ENCODE results near the gene ISLR. TPM values are rescaled to one million over a fixed set of nuclear protein-coding genes. Genes with fewer than 3 reads are reported as not detected.

ISLR gene
- total and polyA plus RNA-seq, 2 of the 8 experiments (the other 6 are each of a cell fraction or from before 2014, with no cell fraction given) = 0.29 to 0.35 TPM

DNA sequence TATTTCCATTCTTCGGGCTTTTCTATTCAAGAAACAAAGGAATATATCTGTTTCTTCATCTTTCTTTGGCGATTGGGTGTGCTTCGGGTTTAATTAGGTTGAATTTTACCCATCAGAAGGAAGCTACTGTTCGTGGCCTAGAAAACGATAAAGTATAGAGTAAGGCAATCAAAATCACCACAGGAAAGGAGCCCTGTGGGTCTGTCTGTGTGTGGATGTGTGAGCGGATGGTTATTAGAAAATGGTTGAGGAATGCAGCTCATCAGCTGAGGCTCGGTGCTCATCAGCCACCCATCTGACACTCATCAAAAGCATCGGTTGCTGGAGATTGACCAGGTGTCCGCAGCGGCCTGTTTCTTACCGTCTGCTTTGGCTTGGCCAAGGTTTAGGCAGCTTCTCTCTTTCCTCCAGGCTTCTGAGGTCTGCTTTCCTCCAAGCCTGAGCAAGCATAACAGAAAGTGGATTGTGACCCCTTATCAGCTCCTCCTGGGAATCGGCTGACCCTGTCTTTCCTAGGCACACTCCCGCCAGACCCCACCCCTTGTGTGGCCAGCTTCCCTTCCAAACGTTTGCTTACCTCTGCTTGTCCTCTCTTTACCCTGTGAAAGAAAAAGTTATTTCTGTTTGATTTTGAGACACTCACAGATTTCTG lies 17.6 kb upstream of the ISLR start:
- H2BK15ac ChIP-seq (ENCODE audit: low read length) = no peak overlapping the region
- no peaks in the 10 kb centered on the region for H4K20me1 ChIP-seq (replicated peaks in 1 of 2; ENCODE audit: control insufficient read depth in 1 of 2, insufficient read depth in 2 of 2, low read length in 2 of 2)
- no peaks in the 10 kb centered on the region for H3K23me2 ChIP-seq (ENCODE audit: low read depth, low read length)
- peak overlapping the region; percentile 71; the same call in 1 of the 2 replicates for H4K8ac ChIP-seq (ENCODE audit: extremely low read depth, insufficient read depth, low read length)
- 88% methylated on average over 14 of the region's 14 CpGs; no CpG with 5 or more reads in 1 of the 2 experiments for WGBS, 2 experiments (ENCODE audit: extremely low coverage in 1 of 2, insufficient coverage in 1 of 2, insufficient read length in 1 of 2, insufficient replicate concordance in 2 of 2, low coverage in 1 of 2, low lambda C conversion rate in 2 of 2, missing lambda C conversion rate in 1 of 2)
- DNase-seq (ENCODE audit: low read depth in 1 of 2, low spot score in 2 of 2) (no peak), FAIRE-seq (no peak)
- H2BK12ac ChIP-seq (ENCODE audit: low read depth, low read length) = no peak overlapping the region
- H3K56ac ChIP-seq (replicated peaks; ENCODE audit: insufficient read length, low read depth, low read length) = no peak overlapping the region
- H3K23ac ChIP-seq (ENCODE audit: insufficient read length) = no peak overlapping the region
- no peaks in the 10 kb centered on the region for H3K79me2 ChIP-seq (ENCODE audit: control insufficient read depth in 1 of 2, insufficient read depth in 2 of 2, low read length in 2 of 2)
- H4K5ac ChIP-seq (ENCODE audit: insufficient read length, low read depth, low read length) = no peak overlapping the region
- no peak overlapping the region for H2BK120ac ChIP-seq (replicated peaks; ENCODE audit: low read depth, low read length)
- H3K4me2 ChIP-seq (ENCODE audit: insufficient read depth in 1 of 2, low read depth in 2 of 2, low read length in 2 of 2) = no peak overlapping the region
- H3K79me1 ChIP-seq (ENCODE audit: low read depth, low read length) = no peaks in the 10 kb centered on the region
- no peak overlapping the region for H3K18ac ChIP-seq (ENCODE audit: extremely low read depth, low read length)
- H3K4me3 ChIP-seq (ENCODE audit: extremely low read depth in 1 of 4, insufficient read depth in 2 of 4, low read depth in 3 of 4, low read length in 4 of 4) = no peak overlapping the region
- H3K9ac ChIP-seq (replicated peaks in 1 of 4; ENCODE audit: extremely low read depth in 1 of 4, low read depth in 3 of 4, low read length in 3 of 4) = no peak overlapping the region
- no peak overlapping the region for H3K27ac ChIP-seq (ENCODE audit: low read depth, low read length)
- no peaks in the 10 kb centered on the region for H3K9me3 ChIP-seq (ENCODE audit: insufficient read depth in 2 of 2, low read depth in 1 of 2, low read length in 1 of 2)
- ChIA-PET CTCF (ENCODE audit: partially characterized antibody) (interaction anchor here (0.6 to 4.5 kb wide), 13 partner anchors 9 to 1673 kb away, joined by 3 to 24 read pairs (median 4); no protein-coding TSS in a partner anchor), POLR2A (ENCODE audit: partially characterized antibody) (interaction anchor here (1.0 to 1.7 kb wide), 3 partner anchors 13 to 39 kb away, joined by 3 to 4 read pairs (median 3); no protein-coding TSS in a partner anchor)
- H4K91ac ChIP-seq (replicated peaks; ENCODE audit: insufficient read length, low read length) = no peak overlapping the region
- H3K36me3 ChIP-seq (ENCODE audit: control insufficient read depth in 2 of 4, insufficient read depth in 4 of 4, low read length in 3 of 4) = no peaks in the 10 kb centered on the region
- H2BK20ac ChIP-seq (ENCODE audit: low read length) = no peak overlapping the region
- H2BK5ac ChIP-seq (ENCODE audit: low read depth, low read length) = no peak overlapping the region
- no peak overlapping the region for H2AFZ ChIP-seq (ENCODE audit: low read length)
- TF ChIP-seq EZH2 (IDR thresholded peaks at IDR 0.05; ENCODE audit: low read depth, low read length, severe bottlenecking) = no peak
- TF ChIP-seq CEBPB (IDR thresholded peaks at IDR 0.05; ENCODE audit: low read depth, low read length) = no peak
- no peak for TF ChIP-seq EP300 (IDR thresholded peaks at IDR 0.05; ENCODE audit: borderline replicate concordance in 1 of 2, low read depth in 2 of 2, low read length in 2 of 2)
- no peak for TF ChIP-seq BRCA1 (IDR thresholded peaks at IDR 0.05; ENCODE audit: low read depth, low read length)
- TF ChIP-seq SP1 (IDR thresholded peaks at IDR 0.05; ENCODE audit: low read depth, low read length) = no peak
- TF ChIP-seq TAF7 (optimal IDR thresholded peaks at IDR 0.05; ENCODE audit: borderline replicate concordance, low read depth, low read length) = no peak
- TF ChIP-seq, protein P1, sequence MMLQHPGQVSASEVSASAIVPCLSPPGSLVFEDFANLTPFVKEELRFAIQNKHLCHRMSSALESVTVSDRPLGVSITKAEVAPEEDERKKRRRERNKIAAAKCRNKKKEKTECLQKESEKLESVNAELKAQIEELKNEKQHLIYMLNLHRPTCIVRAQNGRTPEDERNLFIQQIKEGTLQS (IDR thresholded peaks at IDR 0.05; ENCODE audit: insufficient read depth, low read depth, low read length) = no peak
- TF ChIP-seq SIN3A (conservative IDR thresholded peaks at IDR 0.05 in 1 of 2, IDR thresholded peaks at IDR 0.05 in 1 of 2; ENCODE audit: low read depth in 1 of 2, low read length in 2 of 2) = no peak
- TF ChIP-seq TAF1 (IDR thresholded peaks at IDR 0.05; ENCODE audit: low read depth, low read length) = no peak
- TF ChIP-seq SUZ12 (IDR thresholded peaks at IDR 0.05; ENCODE audit: low read length) = no peak
- H3K27me3 ChIP-seq (replicated peaks in 1 of 4; ENCODE audit: control insufficient read depth in 3 of 4, extremely low read depth in 1 of 4, insufficient read depth in 3 of 4, low read length in 3 of 4) = no peaks in the 10 kb centered on the region; a peak in 1 of 7 replicates
- H2AK5ac ChIP-seq (ENCODE audit: low read depth, low read length) = no peak overlapping the region
- H3K14ac ChIP-seq (ENCODE audit: insufficient read length) = no peak overlapping the region
- H3K4me1 ChIP-seq (replicated peaks in 1 of 4; ENCODE audit: control insufficient read depth in 3 of 4, insufficient read depth in 4 of 4, low read length in 3 of 4) = peaks cover 0 to 2% (median 0%) of the 10 kb centered on the region in 4 experiments; a peak in 1 of 7 replicates
- H3K4ac ChIP-seq (replicated peaks; ENCODE audit: insufficient read length, low read depth, low read length) = no peak overlapping the region

Data from H1 (cell line).